GM18508 (cell line): ENCODE data around the gene ANXA6.

ENCODE experiments used
- ATAC-seq: cut with Tn5 transposase; IDR thresholded peaks from one replicate; pipeline ENCODE4 v1.9.1; 2021; ENCODE audit warnings: moderate number of reproducible peaks; ENCODE audit not compliant: insufficient read depth, unreplicated experiment

The ANXA6 gene

GRCh38 chr5:151154931-151155774 is 2.4 kb downstream of the ANXA6 start:
- ATAC-seq: no peak

- ATAC-seq: no peak
Observed at GRCh38 chr5:151153766-151154272, 3.8 kb downstream of the ANXA6 start.

- no peak for ATAC-seq
Observed at GRCh38 chr5:151153300-151153699, 4.3 kb downstream of the ANXA6 start.

GRCh38 chr5:151151793-151152192 is 5.8 kb downstream of the ANXA6 start:
- ATAC-seq: peak; percentile 29

- no peak for ATAC-seq
Observed at GRCh38 chr5:151151263-151151660, 6.3 kb downstream of the ANXA6 start.

GRCh38 chr5:151150471-151151262 is 6.9 kb downstream of the ANXA6 start:
- ATAC-seq: peak; percentile 31

- ATAC-seq: no peak
Observed at GRCh38 chr5:151148583-151148982, 9.0 kb downstream of the ANXA6 start.

- no peak for ATAC-seq
Observed at GRCh38 chr5:151147033-151147432, 10.5 kb downstream of the ANXA6 start.

- ATAC-seq: no peak
Observed at GRCh38 chr5:151146061-151146460, 11.5 kb downstream of the ANXA6 start.

GRCh38 chr5:151144922-151145321 is 12.7 kb downstream of the ANXA6 start:
- ATAC-seq: no peak

- ATAC-seq: no peak
Observed at GRCh38 chr5:151144275-151144674, 13.3 kb downstream of the ANXA6 start.

GRCh38 chr5:151143645-151144044 is 13.9 kb downstream of the ANXA6 start:
- no peak for ATAC-seq

GRCh38 chr5:151142933-151143332 is 14.6 kb downstream of the ANXA6 start:
- ATAC-seq: no peak

- ATAC-seq: peak; percentile 96
Observed at GRCh38 chr5:151141535-151141934, 16.0 kb downstream of the ANXA6 start.

GRCh38 chr5:151140686-151141459 is 16.7 kb downstream of the ANXA6 start:
- no peak for ATAC-seq

GRCh38 chr5:151139646-151140045 is 17.9 kb downstream of the ANXA6 start:
- ATAC-seq: no peak

- no peak for ATAC-seq
Observed at GRCh38 chr5:151139015-151139414, 18.6 kb downstream of the ANXA6 start.

- no peak for ATAC-seq
Observed at GRCh38 chr5:151138114-151138513, 19.5 kb downstream of the ANXA6 start.

- no peak for ATAC-seq
Observed at GRCh38 chr5:151137067-151137825, 20.3 kb downstream of the ANXA6 start.

GRCh38 chr5:151134228-151134627 is 23.4 kb downstream of the ANXA6 start:
- no peak for ATAC-seq
